Measurements from ENCODE around the gene DCXR.

GRCh38 chr17:82079001-82079677 is 41.6 kb upstream of the DCXR start:
- no peak for TF ChIP-seq POLR2A (IDR thresholded peaks at IDR 0.05)
- TF ChIP-seq CTCF (IDR thresholded peaks at IDR 0.05) = no peak
- no peak for TF ChIP-seq POLR2AphosphoS5 (IDR thresholded peaks at IDR 0.05; ENCODE audit: insufficient read depth in 1 of 2, low read depth in 1 of 2)
